ENCODE results near the gene DEAF1.
"Not testable (repeated sequence)": the region's sequence is repeated elsewhere in the genome, so short reads cannot be mapped to it uniquely, and the experiment has no call there.

DEAF1 gene

GRCh38 chr11:699116-699508, 4.1 kb upstream of the DEAF1 start:
- no peak for DNase-seq

GRCh38 chr11:698493-699115, 3.6 kb upstream of the DEAF1 start:
- DNase-seq: no peak

- no peak for DNase-seq
Measured at GRCh38 chr11:697811-698311, 2.8 kb upstream of the DEAF1 start.

GRCh38 chr11:696955-697491, 2.0 kb upstream of the DEAF1 start:
- no peak for DNase-seq

- DNase-seq: peak; percentile 94
Measured at GRCh38 chr11:695538-696248, 671 bp upstream of the DEAF1 start, which contains the start of gene TMEM80. Gene TMEM80 (plus strand): TSS chr11:695816. CDS start chr11:695828, 12 bp downstream.

- no peak for DNase-seq
Measured at GRCh38 chr11:695288-695537, 191 bp upstream of the DEAF1 start.

- DNase-seq: no peak
Measured at GRCh38 chr11:693887-694562, 997 bp downstream of the DEAF1 start.

- DNase-seq: no peak
Measured at GRCh38 chr11:693415-693831, 1.6 kb downstream of the DEAF1 start.

- no peak for DNase-seq
Measured at GRCh38 chr11:692824-693414, 2.1 kb downstream of the DEAF1 start.

GRCh38 chr11:691710-692590, 3.1 kb downstream of the DEAF1 start:
- no peak for DNase-seq

GRCh38 chr11:690738-691633, 4.0 kb downstream of the DEAF1 start:
- no peak for DNase-seq

GRCh38 chr11:690244-690643, 4.8 kb downstream of the DEAF1 start:
- not testable (repeated sequence) for DNase-seq

- DNase-seq: no peak
Measured at GRCh38 chr11:689625-690024, 5.4 kb downstream of the DEAF1 start.

- no peak for DNase-seq
Measured at GRCh38 chr11:688681-689080, 6.3 kb downstream of the DEAF1 start.

- no peak for DNase-seq
Measured at GRCh38 chr11:687751-688150, 7.3 kb downstream of the DEAF1 start.

- no peak for DNase-seq
Measured at GRCh38 chr11:686451-687243, 8.4 kb downstream of the DEAF1 start.

- DNase-seq: no peak
Measured at GRCh38 chr11:680970-681369, 14.1 kb downstream of the DEAF1 start.

GRCh38 chr11:680476-680875, 14.5 kb downstream of the DEAF1 start:
- DNase-seq: no peak

- no peak for DNase-seq
Measured at GRCh38 chr11:679271-680207, 15.5 kb downstream of the DEAF1 start.

All from T1000 (cell line).